Measurements from ENCODE around the gene LBHD2. TPM values are rescaled to one million over a fixed set of nuclear protein-coding genes. Genes with fewer than 3 reads are reported as not detected.

Gene LBHD2
- total and polyA plus RNA-seq, 8 donors, result not detected

GRCh38 chr14:103090481-103091020, 6.5 kb downstream of the LBHD2 start:
- peaks cover 1 to 39% of the 10 kb centered on the region in 2 donors for H3K27me3 ChIP-seq
- intact Hi-C loops (cut with DNase I), result no loop called here
- DNase-seq (peak in 1 of 4 donors; percentile 48), ATAC-seq (no peak)
- peaks cover 3 to 15% of the 10 kb centered on the region in 2 donors for H3K4me1 ChIP-seq
- no peak for TF ChIP-seq CTCF (IDR thresholded peaks at IDR 0.05)
- H3K36me3 ChIP-seq, result no peaks in the 10 kb centered on the region
- H3K4me3 ChIP-seq, result peak overlapping the region in 1 of 2 donors; percentile 51
- no peak overlapping the region for H3K27ac ChIP-seq
- no peaks in the 10 kb centered on the region for H3K9me3 ChIP-seq

GRCh38 chr14:103091041-103091882, 7.3 kb downstream of the LBHD2 start:
- Histone ChIP-seq H3K9me3 (no peaks in the 10 kb centered on the region), H3K4me1 (peaks cover 3 to 18% of the 10 kb centered on the region in 2 donors), H3K27me3 (peaks cover 0 to 32% of the 10 kb centered on the region in 2 donors), H3K27ac (no peak overlapping the region), H3K36me3 (no peaks in the 10 kb centered on the region), H3K4me3 (peak overlapping the region; percentile 34 to 51)
- peak; percentile 12 to 45 for TF ChIP-seq CTCF (IDR thresholded peaks at IDR 0.05)
- ATAC-seq (peak; percentile 87), DNase-seq (peak in 2 of 4 donors; percentile 69 to 90)
- intact Hi-C loops (cut with DNase I), result no loop called here

- no peaks in the 10 kb centered on the region for H3K9me3 ChIP-seq
- H3K4me3 ChIP-seq, result peak overlapping the region; percentile 34 to 51
- ATAC-seq (no peak), DNase-seq (no peak)
- peaks cover 0 to 26% of the 10 kb centered on the region in 2 donors for H3K27me3 ChIP-seq
- intact Hi-C loops (cut with DNase I), result no loop called here
- H3K36me3 ChIP-seq, result no peaks in the 10 kb centered on the region
- H3K4me1 ChIP-seq, result peaks cover 3 to 18% of the 10 kb centered on the region in 2 donors
- H3K27ac ChIP-seq, result no peak overlapping the region
- TF ChIP-seq CTCF (IDR thresholded peaks at IDR 0.05), result no peak
These were observed 7.8 kb downstream of the LBHD2 start for GRCh38 chr14:103091883-103092222.

- Histone ChIP-seq H3K27ac (peak overlapping the region; percentile 26 to 60), H3K36me3 (no peaks in the 10 kb centered on the region), H3K27me3 (peaks cover 0 to 30% of the 10 kb centered on the region in 2 donors), H3K9me3 (no peaks in the 10 kb centered on the region), H3K4me1 (peaks cover 3 to 18% of the 10 kb centered on the region in 2 donors), H3K4me3 (no peak overlapping the region)
- DNase-seq (peak in 1 of 4 donors; percentile 50), ATAC-seq (no peak)
- intact Hi-C loops (cut with DNase I), result no loop called here
- no peak for TF ChIP-seq CTCF (IDR thresholded peaks at IDR 0.05)
These were observed 9.9 kb downstream of the LBHD2 start for GRCh38 chr14:103093856-103094405.
